ENCODE data around the gene AHRR. TPM values are rescaled to one million over a fixed set of nuclear protein-coding genes. Genes with fewer than 3 reads are reported as not detected.

The AHRR gene
- polyA plus RNA-seq, 2 of the 4 experiments (the other 2 are of a cell fraction) = 1.2 to 1.7 TPM

- FAIRE-seq (no peak), DNase-seq (ENCODE audit: low read depth in 1 of 2, low spot score in 1 of 2) (no peak), ATAC-seq (no peak)
- TF ChIP-seq RNF2 (IDR thresholded peaks at IDR 0.05; ENCODE audit: borderline replicate concordance, low read depth) (no peak), TP53 (CRISPR knock-in tag; IDR thresholded peaks at IDR 0.05) (no peak), BCL3 (IDR thresholded peaks at IDR 0.05) (no peak), SREBF2 (IDR thresholded peaks at IDR 0.05) (no peak), MYC (IDR thresholded peaks at IDR 0.05; ENCODE audit: borderline replicate concordance, low read length) (no peak), FOXS1 (CRISPR knock-in tag; IDR thresholded peaks at IDR 0.05) (no peak), HOXB13 (CRISPR knock-in tag; IDR thresholded peaks at IDR 0.05; ENCODE audit: low read depth) (no peak), ESRRA (IDR thresholded peaks at IDR 0.05; ENCODE audit: borderline replicate concordance, low read length) (no peak), EHF (CRISPR knock-in tag; IDR thresholded peaks at IDR 0.05) (no peak), CTCF (IDR thresholded peaks at IDR 0.05) (no peak)
- TF ChIP-seq, protein P1, sequence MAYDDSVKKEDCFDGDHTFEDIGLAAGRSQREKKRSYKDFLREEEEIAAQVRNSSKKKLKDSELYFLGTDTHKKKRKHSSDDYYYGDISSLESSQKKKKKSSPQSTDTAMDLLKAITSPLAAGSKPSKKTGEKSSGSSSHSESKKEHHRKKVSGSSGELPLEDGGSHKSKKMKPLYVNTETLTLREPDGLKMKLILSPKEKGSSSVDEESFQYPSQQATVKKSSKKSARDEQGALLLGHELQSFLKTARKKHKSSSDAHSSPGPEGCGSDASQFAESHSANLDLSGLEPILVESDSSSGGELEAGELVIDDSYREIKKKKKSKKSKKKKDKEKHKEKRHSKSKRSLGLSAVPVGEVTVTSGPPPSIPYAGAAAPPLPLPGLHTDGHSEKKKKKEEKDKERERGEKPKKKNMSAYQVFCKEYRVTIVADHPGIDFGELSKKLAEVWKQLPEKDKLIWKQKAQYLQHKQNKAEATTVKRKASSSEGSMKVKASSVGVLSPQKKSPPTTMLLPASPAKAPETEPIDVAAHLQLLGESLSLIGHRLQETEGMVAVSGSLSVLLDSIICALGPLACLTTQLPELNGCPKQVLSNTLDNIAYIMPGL (CRISPR knock-in tag; IDR thresholded peaks at IDR 0.05; ENCODE audit: borderline replicate concordance) = no peak
- Histone ChIP-seq H3K4me3 (no peak overlapping the region), H3K4me2 (no peak overlapping the region), H3K9me3 (no peaks in the 10 kb centered on the region), H3K4me1 (no peaks in the 10 kb centered on the region; the same call in 2 of the 3 replicates), H3K27ac (no peak overlapping the region)
- POLR2A ChIA-PET = interaction anchor here (1.3 kb wide), 1 partner anchor 41 kb away, joined by 5 read pairs; no protein-coding TSS in a partner anchor
- 95% methylated on average over 6 of the region's 8 CpGs for WGBS (ENCODE audit: missing lambda C conversion rate)
- CTCF ChIA-PET = interaction anchor here (1.4 to 2.1 kb wide), 3 partner anchors 9 to 125 kb away, joined by 5 to 11 read pairs (median 6); partner anchors contain the start of gene AHRR
These were observed 9.6 kb upstream of the AHRR start for GRCh38 chr5:311963-312362.

GRCh38 chr5:312845-313244, 8.7 kb upstream of the AHRR start:
- FAIRE-seq = no peak
- CTCF ChIA-PET = interaction anchor here (1.3 to 2.1 kb wide), 4 partner anchors 8 to 124 kb away, joined by 4 to 11 read pairs (median 6); partner anchors contain the start of gene AHRR

More at GRCh38 chr5:312845-313244, 8.7 kb upstream of the AHRR start:
- H3K4me2 ChIP-seq = no peak overlapping the region
- 80% methylated on average over 12 of the region's 12 CpGs for WGBS (ENCODE audit: missing lambda C conversion rate)
- H3K4me1 ChIP-seq = peaks cover 7% of the 10 kb centered on the region
- H3K27ac ChIP-seq = no peak overlapping the region
- DNase-seq (ENCODE audit: low read depth in 1 of 2, low spot score in 1 of 2) (no peak), ATAC-seq (no peak)
- TF ChIP-seq HDAC2 (IDR thresholded peaks at IDR 0.05) (no peak), MAFK (IDR thresholded peaks at IDR 0.05; ENCODE audit: partially characterized antibody) (no peak), MYC (IDR thresholded peaks at IDR 0.05; ENCODE audit: borderline replicate concordance, low read length) (no peak), RNF2 (IDR thresholded peaks at IDR 0.05; ENCODE audit: borderline replicate concordance, low read depth) (no peak), POLR2AphosphoS2 (conservative IDR thresholded peaks at IDR 0.05; ENCODE audit: low read length) (no peak), SMC3 (IDR thresholded peaks at IDR 0.05) (no peak), FOSL2 (IDR thresholded peaks at IDR 0.05) (no peak), FOSL2 (CRISPR knock-in tag; IDR thresholded peaks at IDR 0.05) (no peak), ATOH8 (CRISPR knock-in tag; IDR thresholded peaks at IDR 0.05; ENCODE audit: low read depth) (no peak), BHLHE40 (IDR thresholded peaks at IDR 0.05; ENCODE audit: low read depth, low read length) (no peak), KDM1A (IDR thresholded peaks at IDR 0.05; ENCODE audit: low read depth) (no peak), MAZ (IDR thresholded peaks at IDR 0.05; ENCODE audit: borderline replicate concordance, low read depth, low read length) (no peak), PHF8 (IDR thresholded peaks at IDR 0.05; ENCODE audit: borderline replicate concordance, low read depth) (no peak), ESRRA (IDR thresholded peaks at IDR 0.05; ENCODE audit: borderline replicate concordance, low read length) (no peak), NR3C1 (IDR thresholded peaks at IDR 0.05) (no peak), PBX3 (IDR thresholded peaks at IDR 0.05) (no peak), HOXA7 (CRISPR knock-in tag; IDR thresholded peaks at IDR 0.05) (no peak), RCOR1 (IDR thresholded peaks at IDR 0.05; ENCODE audit: low read depth, low read length) (no peak), TP53 (CRISPR knock-in tag; IDR thresholded peaks at IDR 0.05) (no peak), RFX5 (IDR thresholded peaks at IDR 0.05) (no peak)
- TF ChIP-seq, protein P2, sequence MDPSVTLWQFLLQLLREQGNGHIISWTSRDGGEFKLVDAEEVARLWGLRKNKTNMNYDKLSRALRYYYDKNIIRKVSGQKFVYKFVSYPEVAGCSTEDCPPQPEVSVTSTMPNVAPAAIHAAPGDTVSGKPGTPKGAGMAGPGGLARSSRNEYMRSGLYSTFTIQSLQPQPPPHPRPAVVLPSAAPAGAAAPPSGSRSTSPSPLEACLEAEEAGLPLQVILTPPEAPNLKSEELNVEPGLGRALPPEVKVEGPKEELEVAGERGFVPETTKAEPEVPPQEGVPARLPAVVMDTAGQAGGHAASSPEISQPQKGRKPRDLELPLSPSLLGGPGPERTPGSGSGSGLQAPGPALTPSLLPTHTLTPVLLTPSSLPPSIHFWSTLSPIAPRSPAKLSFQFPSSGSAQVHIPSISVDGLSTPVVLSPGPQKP (IDR thresholded peaks at IDR 0.05; ENCODE audit: low read depth, low read length) = no peak
- POLR2A ChIA-PET = no interaction called here
- H3K9me3 ChIP-seq = no peaks in the 10 kb centered on the region
- H3K4me3 ChIP-seq = no peak overlapping the region
